ENCODE data around the gene DIRAS3. TPM values are rescaled to one million over a fixed set of nuclear protein-coding genes. Genes with fewer than 3 reads are reported as not detected.

DIRAS3 gene
- total RNA-seq, 2 donors from 2014 or later = 2.8 to 3.0 TPM

DNA sequence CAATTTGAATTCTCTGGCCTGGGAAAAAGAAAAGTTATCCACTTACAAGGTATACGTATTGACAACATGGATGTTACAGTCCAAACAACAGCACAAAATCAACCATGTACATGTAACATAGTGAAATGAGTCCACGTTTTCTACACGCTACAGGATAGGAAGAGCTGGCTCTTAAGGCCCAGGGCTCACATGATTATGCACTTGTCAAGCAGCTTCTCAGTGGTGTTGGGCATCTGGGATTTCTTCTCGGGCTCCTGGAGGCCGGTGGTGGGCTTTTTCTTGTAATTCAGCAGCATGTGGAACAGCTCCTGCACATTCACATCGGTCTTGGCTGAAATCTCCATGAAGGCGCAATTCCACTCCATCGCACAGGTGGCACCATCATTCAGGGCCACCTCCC, 4.0 kb downstream of the DIRAS3 start:
- TF ChIP-seq CTCF (IDR thresholded peaks at IDR 0.05) (no peak), POLR2A (IDR thresholded peaks at IDR 0.05) (no peak), POLR2AphosphoS5 (IDR thresholded peaks at IDR 0.05) (no peak)
- Histone ChIP-seq H3K36me3 (no peaks in the 10 kb centered on the region), H3K27me3 (replicated peaks; ENCODE audit: insufficient read depth) (no peaks in the 10 kb centered on the region), H3K4me1 (replicated peaks) (no peaks in the 10 kb centered on the region), H3K9me3 (no peaks in the 10 kb centered on the region), H3K4me3 (no peak overlapping the region), H3K27ac (no peak overlapping the region)
- DNase-seq (ENCODE audit: low spot score) = no peak
- intact Hi-C loops (cut with DNase I) = no loop called here
- WGBS = 95% methylated on average over 8 of the region's 8 CpGs

GRCh38 chr1:68045511-68046180, 4.8 kb downstream of the DIRAS3 start:
- WGBS = 97% methylated on average over 4 of the region's 4 CpGs
- Histone ChIP-seq H3K9me3 (no peaks in the 10 kb centered on the region), H3K27me3 (replicated peaks; ENCODE audit: insufficient read depth) (no peaks in the 10 kb centered on the region), H3K27ac (no peak overlapping the region), H3K36me3 (no peaks in the 10 kb centered on the region), H3K4me1 (replicated peaks) (no peaks in the 10 kb centered on the region), H3K4me3 (no peak overlapping the region)
- no peak for DNase-seq (ENCODE audit: low spot score)
- intact Hi-C loops (cut with DNase I) = no loop called here
- TF ChIP-seq POLR2AphosphoS5 (IDR thresholded peaks at IDR 0.05) = no peak
- TF ChIP-seq POLR2A (IDR thresholded peaks at IDR 0.05) = no peak
- no peak for TF ChIP-seq CTCF (IDR thresholded peaks at IDR 0.05)

DNA sequence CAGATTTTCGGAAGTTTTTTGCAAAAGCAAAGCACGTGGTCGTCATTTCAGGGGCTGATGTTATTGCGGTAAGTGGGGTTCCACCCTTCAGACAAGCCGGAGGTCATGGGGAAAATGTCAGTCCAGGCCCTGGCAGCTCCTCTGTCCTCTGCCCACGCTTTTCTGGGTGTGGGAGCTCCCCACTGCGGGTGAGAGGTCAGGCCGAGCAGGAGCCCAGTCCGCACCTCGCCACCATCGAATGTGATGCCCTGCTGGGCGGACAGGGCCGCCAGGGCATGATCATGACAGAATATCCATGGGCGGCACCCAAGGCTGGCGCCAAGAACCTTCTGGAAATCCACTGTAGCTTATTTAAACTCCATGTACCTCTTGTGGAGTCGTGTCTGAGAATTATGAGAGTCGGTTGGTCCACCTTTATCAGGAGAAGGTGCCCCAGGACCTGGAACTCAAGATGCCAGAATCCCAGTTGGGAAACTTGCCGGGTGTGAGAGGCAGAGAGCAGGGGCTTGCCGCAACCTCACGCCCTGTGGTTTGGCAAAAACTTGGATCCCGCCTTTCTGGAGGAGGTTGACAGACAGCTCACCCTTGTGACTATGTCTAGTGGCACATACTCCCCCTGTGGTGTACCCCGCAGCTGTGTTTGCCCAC, 6.9 kb downstream of the DIRAS3 start:
- no peak overlapping the region for H3K4me3 ChIP-seq
- no peak overlapping the region for H3K27ac ChIP-seq
- TF ChIP-seq POLR2AphosphoS5 (IDR thresholded peaks at IDR 0.05) = no peak
- no peak for TF ChIP-seq POLR2A (IDR thresholded peaks at IDR 0.05)
- TF ChIP-seq CTCF (IDR thresholded peaks at IDR 0.05) = no peak
- WGBS = 94% methylated on average over 22 of the region's 22 CpGs
- H3K4me1 ChIP-seq (replicated peaks) = no peaks in the 10 kb centered on the region
- no peak for DNase-seq (ENCODE audit: low spot score)
- no peaks in the 10 kb centered on the region for H3K9me3 ChIP-seq
- no peaks in the 10 kb centered on the region for H3K36me3 ChIP-seq
- no peaks in the 10 kb centered on the region for H3K27me3 ChIP-seq (replicated peaks; ENCODE audit: insufficient read depth)
- intact Hi-C loops (cut with DNase I) = no loop called here

- Histone ChIP-seq H3K36me3 (no peaks in the 10 kb centered on the region), H3K4me3 (no peak overlapping the region), H3K27ac (no peak overlapping the region), H3K27me3 (replicated peaks; ENCODE audit: insufficient read depth) (no peaks in the 10 kb centered on the region), H3K9me3 (no peaks in the 10 kb centered on the region), H3K4me1 (replicated peaks) (no peaks in the 10 kb centered on the region)
- WGBS = 85% methylated on average over 2 of the region's 2 CpGs
- no peak for TF ChIP-seq POLR2AphosphoS5 (IDR thresholded peaks at IDR 0.05)
- no peak for TF ChIP-seq CTCF (IDR thresholded peaks at IDR 0.05)
- TF ChIP-seq POLR2A (IDR thresholded peaks at IDR 0.05) = no peak
- intact Hi-C loops (cut with DNase I) = no loop called here
- no peak for DNase-seq (ENCODE audit: low spot score)
These were observed 13.5 kb downstream of the DIRAS3 start for GRCh38 chr1:68036946-68037345.

- WGBS = 91% methylated on average over 4 of the region's 4 CpGs
- intact Hi-C loops (cut with DNase I) = no loop called here
- no peak overlapping the region for H3K4me3 ChIP-seq
- DNase-seq (ENCODE audit: low spot score) = no peak
- H3K9me3 ChIP-seq = no peaks in the 10 kb centered on the region
- H3K27ac ChIP-seq = no peak overlapping the region
- H3K27me3 ChIP-seq (replicated peaks; ENCODE audit: insufficient read depth) = no peaks in the 10 kb centered on the region
- no peaks in the 10 kb centered on the region for H3K4me1 ChIP-seq (replicated peaks)
- H3K36me3 ChIP-seq = no peaks in the 10 kb centered on the region
- TF ChIP-seq POLR2A (IDR thresholded peaks at IDR 0.05) = no peak
- TF ChIP-seq POLR2AphosphoS5 (IDR thresholded peaks at IDR 0.05) = no peak
- TF ChIP-seq CTCF (IDR thresholded peaks at IDR 0.05) = no peak
These were observed 21.0 kb downstream of the DIRAS3 start for GRCh38 chr1:68029444-68029843.

Measured in prostate gland (tissue), 2 donors.